Neural progenitor cell (in vitro differentiated cells): ENCODE measurements around the gene SLC25A40.

Source experiments
- EZH2 ChIP-seq: fragments of 200-600 bp; sonication (generic); IDR thresholded peaks from 2 replicates; pipeline ENCODE4 v1.6.1; 2017; ENCODE audit warnings: antibody characterized with exemption, mild to moderate bottlenecking, moderate library complexity
- EZH2phosphoT487 ChIP-seq: fragments of 200-600 bp; sonication (generic); IDR thresholded peaks from 2 replicates; pipeline ENCODE4 v1.6.1; 2017; ENCODE audit warnings: antibody characterized with exemption
- TF ChIP-seq, protein P1 (sequence below): fragments of 200-600 bp; sonication (generic); IDR thresholded peaks from 2 replicates; pipeline ENCODE4 v1.5.1; 2017; ENCODE audit warnings: antibody characterized with exemption, mild to moderate bottlenecking

DNA sequence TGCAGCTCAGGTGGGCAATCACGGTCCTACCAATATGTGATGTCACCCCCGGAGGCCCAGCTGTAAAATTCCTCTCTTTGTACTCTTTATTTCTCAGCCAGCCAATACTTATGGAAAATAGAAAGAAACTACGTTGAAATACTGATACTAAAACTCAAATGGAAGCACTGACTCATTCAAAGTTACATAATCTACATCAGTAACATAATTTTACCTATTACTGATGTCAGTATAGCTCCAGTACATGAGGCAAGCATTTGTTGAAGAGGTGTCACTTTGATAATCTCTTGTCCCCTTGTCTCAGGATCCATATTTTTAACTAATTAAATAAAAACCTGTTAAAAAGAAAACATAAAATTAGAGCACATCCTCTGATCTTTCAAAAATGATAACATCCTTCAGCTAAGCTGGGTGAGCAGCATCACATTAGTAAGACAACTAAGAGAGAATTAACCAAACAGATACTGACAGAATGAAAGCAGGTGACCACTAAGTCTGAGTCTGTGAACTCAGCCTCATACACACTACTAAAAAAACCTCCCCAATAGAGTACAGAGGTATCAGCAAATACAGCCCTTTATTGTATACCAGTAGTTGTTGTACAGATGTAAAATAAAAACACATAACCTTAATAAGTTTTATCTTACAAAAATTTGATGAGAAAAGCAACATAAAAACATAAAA, 17.6 kb downstream of the SLC25A40 start:
- TF ChIP-seq, protein P1, sequence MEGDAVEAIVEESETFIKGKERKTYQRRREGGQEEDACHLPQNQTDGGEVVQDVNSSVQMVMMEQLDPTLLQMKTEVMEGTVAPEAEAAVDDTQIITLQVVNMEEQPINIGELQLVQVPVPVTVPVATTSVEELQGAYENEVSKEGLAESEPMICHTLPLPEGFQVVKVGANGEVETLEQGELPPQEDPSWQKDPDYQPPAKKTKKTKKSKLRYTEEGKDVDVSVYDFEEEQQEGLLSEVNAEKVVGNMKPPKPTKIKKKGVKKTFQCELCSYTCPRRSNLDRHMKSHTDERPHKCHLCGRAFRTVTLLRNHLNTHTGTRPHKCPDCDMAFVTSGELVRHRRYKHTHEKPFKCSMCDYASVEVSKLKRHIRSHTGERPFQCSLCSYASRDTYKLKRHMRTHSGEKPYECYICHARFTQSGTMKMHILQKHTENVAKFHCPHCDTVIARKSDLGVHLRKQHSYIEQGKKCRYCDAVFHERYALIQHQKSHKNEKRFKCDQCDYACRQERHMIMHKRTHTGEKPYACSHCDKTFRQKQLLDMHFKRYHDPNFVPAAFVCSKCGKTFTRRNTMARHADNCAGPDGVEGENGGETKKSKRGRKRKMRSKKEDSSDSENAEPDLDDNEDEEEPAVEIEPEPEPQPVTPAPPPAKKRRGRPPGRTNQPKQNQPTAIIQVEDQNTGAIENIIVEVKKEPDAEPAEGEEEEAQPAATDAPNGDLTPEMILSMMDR = no peak
- TF ChIP-seq EZH2phosphoT487 (no peak), EZH2 (no peak)
